A549 (cell line): ENCODE data around the gene CALML3.

Experiments
- EP300 ChIP-seq, 2 experiments: fragments of >200 bp; sonication (Bioruptor Twin); formaldehyde crosslinking; IDR thresholded peaks; 2 replicates in 1 of 2; 3 replicates in 1 of 2; pipeline ENCODE4 v1.6.1; 2016 to 2017
- ESRRA ChIP-seq: fragments of 150-350 bp; IDR thresholded peaks from 2 replicates; pipeline ENCODE4 v1.6.1; 2014; ENCODE audit warnings: mild to moderate bottlenecking, low read length, borderline replicate concordance
- JUN ChIP-seq, 2 experiments: fragments of >200 bp; sonication (Bioruptor Twin); formaldehyde crosslinking; IDR thresholded peaks; 2 replicates in 1 of 2; 3 replicates in 1 of 2; pipeline ENCODE4 v1.6.1; 2016 to 2017
- POLR2A ChIP-seq: IDR thresholded peaks from 2 replicates; pipeline ENCODE4 v1.6.1; 2012; ENCODE audit warnings: mild to moderate bottlenecking, low read length
- TF ChIP-seq, protein P1 (sequence below): fragments of >200 bp; sonication (Bioruptor Twin); formaldehyde crosslinking; IDR thresholded peaks from 3 replicates; pipeline ENCODE4 v1.5.1; 2016

DNA sequence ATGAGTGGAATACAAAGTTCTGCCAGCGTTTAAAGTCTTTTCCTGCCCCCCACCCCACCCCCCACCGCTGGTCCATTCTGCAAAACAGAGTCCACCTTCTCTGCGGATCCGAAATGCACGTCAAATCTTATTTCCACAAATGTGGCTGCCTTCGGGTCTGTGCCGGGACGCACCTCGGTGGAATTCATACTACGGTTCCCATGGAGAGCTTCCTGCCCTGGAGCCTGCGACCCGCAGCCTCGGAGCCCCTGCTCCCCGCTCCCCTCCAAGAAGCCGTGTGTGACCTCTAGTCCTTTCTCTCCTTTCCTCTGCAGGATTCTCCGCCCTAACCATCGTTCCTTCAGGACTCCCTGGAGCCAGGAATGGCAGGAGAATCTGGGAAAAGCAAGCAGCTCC is 12.9 kb upstream of the CALML3 start:
- TF ChIP-seq EP300 (IDR thresholded peaks at IDR 0.05) (no peak), JUN (IDR thresholded peaks at IDR 0.05) (no peak), POLR2A (no peak), ESRRA (no peak)
- TF ChIP-seq, protein P1, sequence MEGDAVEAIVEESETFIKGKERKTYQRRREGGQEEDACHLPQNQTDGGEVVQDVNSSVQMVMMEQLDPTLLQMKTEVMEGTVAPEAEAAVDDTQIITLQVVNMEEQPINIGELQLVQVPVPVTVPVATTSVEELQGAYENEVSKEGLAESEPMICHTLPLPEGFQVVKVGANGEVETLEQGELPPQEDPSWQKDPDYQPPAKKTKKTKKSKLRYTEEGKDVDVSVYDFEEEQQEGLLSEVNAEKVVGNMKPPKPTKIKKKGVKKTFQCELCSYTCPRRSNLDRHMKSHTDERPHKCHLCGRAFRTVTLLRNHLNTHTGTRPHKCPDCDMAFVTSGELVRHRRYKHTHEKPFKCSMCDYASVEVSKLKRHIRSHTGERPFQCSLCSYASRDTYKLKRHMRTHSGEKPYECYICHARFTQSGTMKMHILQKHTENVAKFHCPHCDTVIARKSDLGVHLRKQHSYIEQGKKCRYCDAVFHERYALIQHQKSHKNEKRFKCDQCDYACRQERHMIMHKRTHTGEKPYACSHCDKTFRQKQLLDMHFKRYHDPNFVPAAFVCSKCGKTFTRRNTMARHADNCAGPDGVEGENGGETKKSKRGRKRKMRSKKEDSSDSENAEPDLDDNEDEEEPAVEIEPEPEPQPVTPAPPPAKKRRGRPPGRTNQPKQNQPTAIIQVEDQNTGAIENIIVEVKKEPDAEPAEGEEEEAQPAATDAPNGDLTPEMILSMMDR = no peak
